Caco-2 (cell line): ENCODE data around the gene MX2. TPM values are rescaled to one million over a fixed set of nuclear protein-coding genes. Genes with fewer than 3 reads are reported as not detected.

ENCODE experiments used
- BruUV-seq: library from RNA; stranded (reverse); fragments of 400-500 nt; replicated peaks from 2 replicates; lab custom pipeline; 2021; lab: Mats Ljungman, UMichigan
- CTCF ChIA-PET: fragments of 300-600 bp; sonication (Branson Sonifier 250); formaldehyde crosslinking; loops from one replicate; lab custom pipeline; 2022; ENCODE audit warnings: antibody characterized with exemption; lab: Charles Lee
- POLR2A ChIA-PET: fragments of 300-600 bp; sonication (Branson Sonifier 250); formaldehyde crosslinking; loops from one replicate; lab custom pipeline; 2022; ENCODE audit warnings: antibody characterized with exemption; lab: Charles Lee
- DNase-seq, 2 experiments: peaks; one replicate each; pipeline versions ENCODE4 v3.0.0 to v3.0.0-alpha.2; 2020 to 2022
- H3K27me3 ChIP-seq: replicated peaks from 2 replicates; pipeline ENCODE4 v1.6.0; 2011; ENCODE audit warnings: low read length; ENCODE audit not compliant: control insufficient read depth, insufficient read depth
- H3K36me3 ChIP-seq: 2 replicates; pipeline ENCODE4 v1.5.1; 2011; ENCODE audit warnings: low read length; ENCODE audit not compliant: control insufficient read depth, insufficient read depth
- H3K4me1 ChIP-seq: fragments of 250-450 bp; sonication (Bioruptor Pico); 2 replicates; pipeline ENCODE4 v1.5.1; 2020; ENCODE audit warnings: mild to moderate bottlenecking
- H3K4me3 ChIP-seq: 2 replicates; pipeline ENCODE4 v1.5.1; 2011; ENCODE audit warnings: low read depth, mild to moderate bottlenecking, control low read depth, low read length
- H3K9me3 ChIP-seq: fragments of 250-450 bp; sonication (Bioruptor Pico); 2 replicates; pipeline ENCODE4 v1.5.1; 2020; ENCODE audit warnings: mild to moderate bottlenecking, moderate library complexity
- H3K27ac Mint-ChIP-seq: one replicate; pipeline ENCODE4 v1.8.0; 2022; ENCODE audit warnings: mixed read lengths; ENCODE audit not compliant: unreplicated experiment
- H3K27me3 Mint-ChIP-seq: one replicate; pipeline ENCODE4 v1.8.0; 2022; ENCODE audit warnings: mixed read lengths; ENCODE audit not compliant: insufficient read depth, unreplicated experiment
- H3K36me3 Mint-ChIP-seq: one replicate; pipeline ENCODE4 v1.8.0; 2022; ENCODE audit warnings: mild to moderate bottlenecking, mixed read lengths; ENCODE audit not compliant: insufficient read depth, unreplicated experiment
- H3K4me1 Mint-ChIP-seq: one replicate; pipeline ENCODE4 v1.8.0; 2022; ENCODE audit warnings: low read depth, mixed read lengths; ENCODE audit not compliant: unreplicated experiment
- H3K4me3 Mint-ChIP-seq: one replicate; pipeline ENCODE4 v1.8.0; 2022; ENCODE audit warnings: mild to moderate bottlenecking, moderate library complexity, mixed read lengths; ENCODE audit not compliant: unreplicated experiment
- H3K9me3 Mint-ChIP-seq: one replicate; pipeline ENCODE4 v1.8.0; 2022; ENCODE audit warnings: mixed read lengths; ENCODE audit not compliant: unreplicated experiment
- CTCF ChIP-seq, 2 experiments: fragments of 200-600 bp in 1 of 2; IDR thresholded peaks; 1 replicate in 1 of 2; 2 replicates in 1 of 2; pipeline versions ENCODE4 v1.5.1 to v1.8.0; 2011 to 2022; ENCODE audit warnings: antibody characterized with exemption in 1 of 2, control low read depth in 1 of 2, inconsistent platforms in 1 of 2, low read depth in 1 of 2, low read length in 1 of 2, mild to moderate bottlenecking in 1 of 2, moderate library complexity in 1 of 2; ENCODE audit not compliant: insufficient read depth in 1 of 2, severe bottlenecking in 1 of 2, unreplicated experiment in 1 of 2
- intact Hi-C: fragments of 100-400 bp; cut with micrococcal nuclease; formaldehyde crosslinking; loops from one replicate; pipeline ENCODE4 v1.10.0; 2022; ENCODE audit not compliant: unreplicated experiment
- total RNA-seq: library from RNA; stranded (reverse); gene quantifications from 2 replicates; pipeline ENCODE4 v1.2.3, GENCODE V29; 2022

The MX2 gene
- total RNA-seq, 1 experiment from 2014 or later: 0.84 TPM

- peak overlapping the region; percentile 85 for H3K27ac Mint-ChIP-seq
- CTCF ChIA-PET: interaction anchor here (0.9 to 1.0 kb wide), 2 partner anchors 46 to 86 kb away, joined by 3 to 4 read pairs; no protein-coding TSS in a partner anchor
- BruUV-seq: no TSS peak
- no peak overlapping the region for H3K4me3 Mint-ChIP-seq
- H3K4me1 ChIP-seq: peaks cover 33% of the 10 kb centered on the region
- TF ChIP-seq CTCF (IDR thresholded peaks at IDR 0.05; ENCODE audit: insufficient read depth in 1 of 2, low read depth in 1 of 2, low read length in 1 of 2, severe bottlenecking in 1 of 2, unreplicated experiment in 1 of 2): no peak
- H3K9me3 ChIP-seq: no peaks in the 10 kb centered on the region
- intact Hi-C loops: loop anchor here (5.0 kb wide), 1 partner anchor 93 kb away; no protein-coding TSS in a partner anchor
- peaks cover 9% of the 10 kb centered on the region for H3K9me3 Mint-ChIP-seq
- H3K4me1 Mint-ChIP-seq: peaks cover 21% of the 10 kb centered on the region
- H3K36me3 Mint-ChIP-seq: peaks cover 6% of the 10 kb centered on the region
- POLR2A ChIA-PET: no interaction called here
- no peak overlapping the region for H3K4me3 ChIP-seq
- DNase-seq: no peak
- H3K27me3 ChIP-seq: no peaks in the 10 kb centered on the region
- H3K27me3 Mint-ChIP-seq: no peaks in the 10 kb centered on the region
- H3K36me3 ChIP-seq: no peaks in the 10 kb centered on the region
These were observed 7.5 kb downstream of the MX2 start for GRCh38 chr21:41369105-41369919.

GRCh38 chr21:41369920-41370839 is 8.4 kb downstream of the MX2 start:
- no peak for DNase-seq
- ChIA-PET POLR2A (no interaction called here), CTCF (no interaction called here)
- no peaks in the 10 kb centered on the region for H3K36me3 ChIP-seq
- Mint-ChIP-seq H3K4me3 (no peak overlapping the region), H3K4me1 (peaks cover 21% of the 10 kb centered on the region), H3K9me3 (peaks cover 9% of the 10 kb centered on the region), H3K36me3 (peaks cover 6% of the 10 kb centered on the region), H3K27ac (peak overlapping the region; percentile 2), H3K27me3 (no peaks in the 10 kb centered on the region)
- peaks cover 33% of the 10 kb centered on the region for H3K4me1 ChIP-seq
- H3K4me3 ChIP-seq: no peak overlapping the region
- H3K27me3 ChIP-seq: no peaks in the 10 kb centered on the region
- no TSS peak for BruUV-seq
- TF ChIP-seq CTCF (IDR thresholded peaks at IDR 0.05; ENCODE audit: insufficient read depth in 1 of 2, low read depth in 1 of 2, low read length in 1 of 2, severe bottlenecking in 1 of 2, unreplicated experiment in 1 of 2): no peak
- intact Hi-C loops: loop anchor here (5.0 kb wide), 1 partner anchor 92 kb away; no protein-coding TSS in a partner anchor
- H3K9me3 ChIP-seq: no peaks in the 10 kb centered on the region
